HepG2 (cell line): ENCODE measurements around the gene NATD1.

Experiments
- CTCF ChIP-seq: sonication (generic); formaldehyde crosslinking; IDR thresholded peaks from 2 replicates; pipeline ENCODE4 v1.5.0; 2020; ENCODE audit warnings: mild to moderate bottlenecking, missing genetic modification reagents, moderate library complexity
- MTF2 ChIP-seq: sonication (generic); formaldehyde crosslinking; IDR thresholded peaks from 2 replicates; pipeline ENCODE4 v1.5.0; 2020; ENCODE audit warnings: missing genetic modification reagents, borderline replicate concordance

DNA sequence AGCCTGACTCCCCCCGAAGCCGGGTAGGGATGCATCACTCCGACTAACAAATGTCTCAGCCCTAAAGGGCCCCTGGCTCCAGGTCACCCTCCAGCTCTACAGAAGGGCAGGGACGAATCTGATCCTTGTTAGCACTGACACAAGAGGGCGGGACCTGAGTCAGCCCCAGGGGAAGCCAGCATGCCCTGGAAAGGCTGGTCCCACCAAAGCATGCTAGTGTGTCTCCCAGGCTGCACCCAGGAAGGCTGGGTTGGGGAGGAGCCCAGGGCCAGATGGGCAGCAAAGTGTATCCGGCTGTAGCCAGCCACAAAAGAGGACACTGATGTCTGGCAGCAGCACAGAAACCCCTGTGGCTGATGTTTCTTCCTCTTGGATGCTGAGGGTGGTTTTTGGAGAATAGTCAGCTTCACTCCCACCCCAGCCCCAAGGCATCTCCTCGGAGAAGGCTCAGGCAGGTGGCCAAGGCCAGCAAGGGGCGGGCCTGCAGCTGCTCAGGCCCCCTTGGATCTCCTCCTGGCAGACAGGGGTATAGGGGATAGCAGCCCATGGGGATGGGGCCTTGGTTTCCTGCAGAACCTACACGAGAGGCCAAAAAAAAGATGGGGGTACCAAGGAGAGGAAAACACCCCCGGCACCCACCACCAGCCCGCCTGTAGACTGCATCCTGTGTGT is 11.0 kb downstream of the NATD1 start:
- TF ChIP-seq CTCF (CRISPR knock-in tag) (no peak), MTF2 (CRISPR knock-in tag) (no peak)
